GM12801 (cell line): Measurements from ENCODE around the gene HS2ST1.

Source experiments
- CTCF ChIP-seq: IDR thresholded peaks from one replicate; pipeline ENCODE4 v1.5.1; 2011; ENCODE audit warnings: control low read depth; ENCODE audit not compliant: insufficient read length; ENCODE audit errors: extremely low read depth

HS2ST1 gene

GRCh38 chr1:87136607-87137341 is 222.3 kb downstream of the HS2ST1 start:
- TF ChIP-seq CTCF, result no peak

GRCh38 chr1:87137342-87137739 is 222.9 kb downstream of the HS2ST1 start:
- no peak for TF ChIP-seq CTCF

GRCh38 chr1:87140831-87141540 is 226.6 kb downstream of the HS2ST1 start:
- TF ChIP-seq CTCF, result no peak

GRCh38 chr1:87141556-87141955 is 227.1 kb downstream of the HS2ST1 start:
- no peak for TF ChIP-seq CTCF

DNA sequence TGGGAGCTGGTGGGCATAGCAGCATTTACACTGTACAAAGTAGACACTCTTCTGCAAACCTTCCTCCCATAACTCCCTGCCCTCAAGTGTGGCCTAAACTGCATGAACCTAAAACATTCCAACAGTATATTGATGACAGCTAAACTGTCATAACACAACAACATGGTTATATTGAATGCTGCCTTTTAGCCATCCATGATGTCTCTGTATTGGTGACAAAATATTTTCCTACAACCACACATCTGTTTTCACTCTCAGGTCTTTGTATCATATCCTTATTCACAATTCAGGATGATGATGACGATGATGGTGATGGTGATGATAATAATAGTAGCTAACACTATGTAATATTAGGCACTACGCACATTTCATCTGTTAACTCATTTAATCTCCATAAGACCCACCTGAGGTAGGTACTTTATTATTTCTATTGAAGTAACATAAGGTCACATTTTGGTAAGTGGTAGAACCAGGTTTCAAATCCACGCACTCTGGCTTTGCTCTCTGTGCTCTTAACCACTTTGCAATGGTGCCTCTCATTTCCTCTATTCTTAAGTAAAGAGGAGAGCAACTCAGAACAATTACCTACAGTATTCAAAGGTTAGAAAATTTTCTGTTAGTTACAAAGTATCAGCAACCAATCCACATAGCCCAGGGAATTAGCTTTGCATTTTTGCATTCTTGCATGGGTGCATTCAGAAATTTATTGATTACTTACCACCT is 229.1 kb downstream of the HS2ST1 start:
- TF ChIP-seq CTCF, result no peak

GRCh38 chr1:87144316-87144895 is 230.0 kb downstream of the HS2ST1 start:
- no peak for TF ChIP-seq CTCF

DNA sequence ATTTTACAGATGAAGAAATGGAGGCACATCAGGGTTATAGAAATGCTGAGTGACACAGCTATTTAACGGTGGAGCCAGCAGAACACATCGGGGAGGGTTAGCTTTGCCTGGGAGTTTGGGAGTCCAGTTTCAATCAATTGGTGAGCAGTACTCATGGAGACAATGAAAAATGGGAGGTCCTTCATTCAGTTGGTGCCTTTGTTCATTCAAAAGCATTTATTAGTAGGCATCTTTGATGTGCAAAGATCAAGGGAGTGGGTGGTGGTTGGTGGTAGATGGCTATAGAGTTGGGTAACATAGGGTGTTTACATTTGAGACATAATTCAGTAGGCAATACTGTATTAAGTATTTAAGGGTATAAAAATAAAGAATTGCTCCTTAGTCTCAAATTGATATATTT is 230.5 kb downstream of the HS2ST1 start:
- TF ChIP-seq CTCF, result no peak
